Body of pancreas (tissue), 4 donors: ENCODE measurements around the gene RNF10. TPM values are rescaled to one million over a fixed set of nuclear protein-coding genes. Genes with fewer than 3 reads are reported as not detected.

Experiments
- ATAC-seq: fragments of 150-250 bp; one replicate; pipeline ENCODE4 v1.9.1; 2016
- DNase-seq, 4 donors: peaks; one replicate each; pipeline ENCODE4 v3.0.0-alpha.2; 2019
- H3K27ac ChIP-seq, 4 donors: fragments of 200-600 bp; sonication (generic); 1 replicate in 3 of 4; 2 replicates in 1 of 4; pipeline versions ENCODE4 v1.5.1 to v1.6.1; 2016 to 2019; ENCODE audit warnings: mild to moderate bottlenecking in 1 of 4, mixed read lengths in 1 of 4, moderate library complexity in 1 of 4
- H3K27me3 ChIP-seq, 2 donors: fragments of 200-600 bp; sonication (generic); one replicate each; pipeline ENCODE4 v1.6.0; 2016; ENCODE audit warnings: mild to moderate bottlenecking in 1 of 2
- H3K36me3 ChIP-seq, 2 donors: fragments of 200-600 bp; sonication (generic); replicated peaks in 1 of 2; 2 replicates each; pipeline ENCODE4 v1.5.1; 2016; ENCODE audit warnings: low read depth in 2 of 2; ENCODE audit not compliant: insufficient read depth in 1 of 2
- H3K4me1 ChIP-seq: fragments of 200-600 bp; sonication (generic); one replicate; pipeline ENCODE4 v1.6.0; 2016
- H3K4me3 ChIP-seq, 2 donors: fragments of 200-600 bp; sonication (generic); 1 replicate in 1 of 2; 2 replicates in 1 of 2; pipeline ENCODE4 v1.5.1; 2016 to 2019
- H3K9me3 ChIP-seq, 3 donors: fragments of 200-600 bp; sonication (generic); 1 replicate in 2 of 3; 2 replicates in 1 of 3; pipeline ENCODE4 v1.5.1; 2016
- CTCF ChIP-seq, 7 experiments: fragments of 450-650 bp in 4 of 7; fragments of 200-600 bp in 3 of 7; sonication (generic) in 3 of 7; IDR thresholded peaks; one replicate each; pipeline ENCODE4 v1.5.1; 2016 to 2019; ENCODE audit warnings: antibody characterized with exemption in 7 of 7
- POLR2A ChIP-seq, 3 donors: fragments of 450-650 bp; IDR thresholded peaks; one replicate each; pipeline ENCODE4 v1.6.1; 2016; ENCODE audit warnings: antibody characterized with exemption in 3 of 3, mild to moderate bottlenecking in 2 of 3
- WGBS, 2 donors: methylation state at CpG; one replicate each; pipeline ENCODE4 v1.1.5; 2017; 5-methylcytosine and 5-hydroxymethylcytosine counted together
- intact Hi-C: fragments of 100-400 bp; cut with DNase I; formaldehyde crosslinking; loops from one replicate; pipeline ENCODE4 v1.15.1; 2023
- small RNA-seq: library from RNA; depleted of rRNA; stranded (forward); fragments of <200 nt; gene quantifications from one replicate; pipeline ENCODE3, GENCODE V24; 2016
- total RNA-seq, 2 donors: library from RNA; depleted of rRNA; stranded (reverse); fragments of >200 nt; gene quantifications; one replicate each; pipeline ENCODE4 v1.1.0, GENCODE V29; 2016

The RNF10 gene
- total RNA-seq, 2 donors from 2014 or later, result 62.5 to 124 TPM

GRCh38 chr12:120620624-120621023 lies 86.5 kb downstream of the RNF10 start:
- H3K4me1 ChIP-seq, result no peaks in the 10 kb centered on the region
- no peak for DNase-seq
- ATAC-seq, result no peak
- H3K27ac ChIP-seq, result no peak overlapping the region
- H3K4me3 ChIP-seq, result no peak overlapping the region
- no peaks in the 10 kb centered on the region for H3K9me3 ChIP-seq
- intact Hi-C loops, result no loop called here
- TF ChIP-seq CTCF (IDR thresholded peaks at IDR 0.05) (no peak), POLR2A (IDR thresholded peaks at IDR 0.05) (no peak)
- no peaks in the 10 kb centered on the region for H3K27me3 ChIP-seq
- no peaks in the 10 kb centered on the region for H3K36me3 ChIP-seq
- WGBS, 2 donors, result 73 to 100% methylated on average over 1 to 2 of the region's 2 CpGs

- Histone ChIP-seq H3K36me3 (no peaks in the 10 kb centered on the region), H3K9me3 (no peaks in the 10 kb centered on the region), H3K4me3 (no peak overlapping the region), H3K27me3 (no peaks in the 10 kb centered on the region), H3K27ac (no peak overlapping the region), H3K4me1 (no peaks in the 10 kb centered on the region)
- intact Hi-C loops, result no loop called here
- 56 to 76% methylated on average over 26 of the region's 26 CpGs for WGBS, 2 donors
- peak; percentile 15 for ATAC-seq
- TF ChIP-seq POLR2A (IDR thresholded peaks at IDR 0.05) (no peak), CTCF (IDR thresholded peaks at IDR 0.05) (no peak)
- peak in 1 of 4 donors; percentile 33 for DNase-seq
These were observed 91.6 kb downstream of the RNF10 start for GRCh38 chr12:120625557-120626419.

Small RNA genes lying within 50 kb of the gene (small RNA-seq; reads per million reads assigned to genes)
- not detected for gene RF00019

Other genes with a start within 250 kb of the RNF10 start
- gene RNU4-2, start 242.5 kb upstream of the RNF10 start, total RNA-seq, result under 1 TPM; under 0.01 TPM
- under 1 TPM; under 0.01 TPM for gene RNU4-1, start 241.1 kb upstream of the RNF10 start, total RNA-seq
- gene SIRT4, start 232.0 kb upstream of the RNF10 start, total RNA-seq, result 1 to 10 TPM in 1 of 2 donors, under 1 TPM in 1; 0.99 to 6.2 TPM
- over 10,000 TPM in 1 of 2 donors, 1,000 to 10,000 TPM in 1; 6,971 to 11,984 TPM for gene PLA2G1B, start 206.6 kb upstream of the RNF10 start, total RNA-seq
- 1 to 10 TPM in 1 of 2 donors, under 1 TPM in 1; 0.66 to 1.3 TPM for gene MSI1, start 165.2 kb upstream of the RNF10 start, total RNA-seq
- gene COX6A1, start 96.2 kb upstream of the RNF10 start, total RNA-seq, result 100 to 1,000 TPM; 183 to 359 TPM
- gene TRIAP1, start 88.0 kb upstream of the RNF10 start, total RNA-seq, result 10 to 100 TPM in 1 of 2 donors, 1 to 10 TPM in 1; 2.3 to 11.2 TPM
- 10 to 100 TPM; 16.9 to 24.1 TPM for gene GATC, start 87.9 kb upstream of the RNF10 start, total RNA-seq
- gene SRSF9, start 64.6 kb upstream of the RNF10 start, total RNA-seq, result 10 to 100 TPM; 86.0 to 93.9 TPM
- 100 to 1,000 TPM in 1 of 2 donors, 10 to 100 TPM in 1; 48.5 to 143 TPM for gene DYNLL1, start 38.2 kb upstream of the RNF10 start, total RNA-seq
- 10 to 100 TPM in 1 of 2 donors, 1 to 10 TPM in 1; 9.6 to 24.1 TPM for gene COQ5, start 5.2 kb upstream of the RNF10 start, total RNA-seq
- gene POP5, start 47.0 kb downstream of the RNF10 start, total RNA-seq, result 10 to 100 TPM; 23.9 to 45.8 TPM
- 1 to 10 TPM in 1 of 2 donors, under 1 TPM in 1; 0.33 to 1.0 TPM for gene CABP1, start 106.3 kb downstream of the RNF10 start, total RNA-seq
- 100 to 1,000 TPM in 1 of 2 donors, 10 to 100 TPM in 1; 54.7 to 107 TPM for gene MLEC, start 152.8 kb downstream of the RNF10 start, total RNA-seq
- gene UNC119B, start 176.1 kb downstream of the RNF10 start, total RNA-seq, result 10 to 100 TPM in 1 of 2 donors, 1 to 10 TPM in 1; 8.6 to 23.6 TPM
- gene ACADS, start 191.5 kb downstream of the RNF10 start, total RNA-seq, result 10 to 100 TPM; 33.5 to 55.0 TPM